Rectal smooth muscle tissue (tissue), 1 donor: Measurements from ENCODE around the gene TMED3.

Source experiments
- H3K27ac ChIP-seq: one replicate; pipeline ENCODE4 v1.7.0; 2013; ENCODE audit warnings: low read depth, low read length, inconsistent platforms
- H3K27me3 ChIP-seq: one replicate; pipeline ENCODE4 v1.7.0; 2013; ENCODE audit warnings: low read length; ENCODE audit not compliant: control insufficient read depth, insufficient read depth
- H3K36me3 ChIP-seq: one replicate; pipeline ENCODE4 v1.7.0; 2013; ENCODE audit warnings: low read length; ENCODE audit not compliant: control insufficient read depth, insufficient read depth
- H3K4me1 ChIP-seq: one replicate; pipeline ENCODE4 v1.7.0; 2013; ENCODE audit warnings: low read length; ENCODE audit not compliant: control insufficient read depth, insufficient read depth
- H3K4me3 ChIP-seq: one replicate; pipeline ENCODE4 v1.7.0; 2013; ENCODE audit warnings: low read length
- H3K9ac ChIP-seq: one replicate; pipeline ENCODE4 v1.7.0; 2013; ENCODE audit warnings: low read length

TMED3 gene

GRCh38 chr15:79329171-79329611 lies 18.3 kb downstream of the TMED3 start:
- Histone ChIP-seq H3K4me1 (no peaks in the 10 kb centered on the region), H3K9ac (no peak overlapping the region), H3K4me3 (no peak overlapping the region), H3K36me3 (no peaks in the 10 kb centered on the region), H3K27ac (no peak overlapping the region), H3K27me3 (no peaks in the 10 kb centered on the region)

- Histone ChIP-seq H3K36me3 (no peaks in the 10 kb centered on the region), H3K4me1 (no peaks in the 10 kb centered on the region), H3K9ac (no peak overlapping the region), H3K27ac (no peak overlapping the region), H3K27me3 (no peaks in the 10 kb centered on the region), H3K4me3 (no peak overlapping the region)
These were observed 22.1 kb downstream of the TMED3 start for GRCh38 chr15:79332824-79333510.

GRCh38 chr15:79337591-79337990 lies 26.7 kb downstream of the TMED3 start:
- Histone ChIP-seq H3K36me3 (no peaks in the 10 kb centered on the region), H3K9ac (no peak overlapping the region), H3K4me1 (no peaks in the 10 kb centered on the region), H3K27me3 (no peaks in the 10 kb centered on the region), H3K27ac (no peak overlapping the region), H3K4me3 (no peak overlapping the region)

GRCh38 chr15:79339588-79340314 lies 28.8 kb downstream of the TMED3 start:
- no peak overlapping the region for H3K4me3 ChIP-seq
- no peaks in the 10 kb centered on the region for H3K4me1 ChIP-seq
- no peak overlapping the region for H3K27ac ChIP-seq
- H3K27me3 ChIP-seq = no peaks in the 10 kb centered on the region
- no peaks in the 10 kb centered on the region for H3K36me3 ChIP-seq
- no peak overlapping the region for H3K9ac ChIP-seq

GRCh38 chr15:79340315-79340602 lies 29.3 kb downstream of the TMED3 start:
- Histone ChIP-seq H3K9ac (no peak overlapping the region), H3K27ac (no peak overlapping the region), H3K27me3 (no peaks in the 10 kb centered on the region), H3K36me3 (no peaks in the 10 kb centered on the region), H3K4me3 (no peak overlapping the region), H3K4me1 (no peaks in the 10 kb centered on the region)

GRCh38 chr15:79341396-79341795 lies 30.5 kb downstream of the TMED3 start:
- Histone ChIP-seq H3K9ac (no peak overlapping the region), H3K4me3 (no peak overlapping the region), H3K27ac (no peak overlapping the region), H3K36me3 (no peaks in the 10 kb centered on the region), H3K4me1 (no peaks in the 10 kb centered on the region), H3K27me3 (no peaks in the 10 kb centered on the region)

- no peaks in the 10 kb centered on the region for H3K36me3 ChIP-seq
- no peak overlapping the region for H3K27ac ChIP-seq
- H3K4me3 ChIP-seq = no peak overlapping the region
- no peak overlapping the region for H3K9ac ChIP-seq
- H3K27me3 ChIP-seq = no peaks in the 10 kb centered on the region
- no peaks in the 10 kb centered on the region for H3K4me1 ChIP-seq
These were observed 38.6 kb downstream of the TMED3 start for GRCh38 chr15:79349525-79349924.

GRCh38 chr15:79352206-79352605 lies 41.3 kb downstream of the TMED3 start:
- Histone ChIP-seq H3K9ac (no peak overlapping the region), H3K4me3 (no peak overlapping the region), H3K27me3 (no peaks in the 10 kb centered on the region), H3K4me1 (no peaks in the 10 kb centered on the region), H3K36me3 (no peaks in the 10 kb centered on the region), H3K27ac (no peak overlapping the region)

- Histone ChIP-seq H3K9ac (no peak overlapping the region), H3K27me3 (no peaks in the 10 kb centered on the region), H3K4me1 (no peaks in the 10 kb centered on the region), H3K4me3 (no peak overlapping the region), H3K36me3 (no peaks in the 10 kb centered on the region), H3K27ac (no peak overlapping the region)
These were observed 46.7 kb downstream of the TMED3 start for GRCh38 chr15:79357566-79357965.

GRCh38 chr15:79358069-79358468 lies 47.2 kb downstream of the TMED3 start:
- no peak overlapping the region for H3K4me3 ChIP-seq
- no peaks in the 10 kb centered on the region for H3K27me3 ChIP-seq
- H3K36me3 ChIP-seq = no peaks in the 10 kb centered on the region
- H3K9ac ChIP-seq = no peak overlapping the region
- H3K27ac ChIP-seq = no peak overlapping the region
- no peaks in the 10 kb centered on the region for H3K4me1 ChIP-seq

- no peak overlapping the region for H3K4me3 ChIP-seq
- H3K4me1 ChIP-seq = no peaks in the 10 kb centered on the region
- H3K27ac ChIP-seq = no peak overlapping the region
- H3K27me3 ChIP-seq = no peaks in the 10 kb centered on the region
- H3K36me3 ChIP-seq = no peaks in the 10 kb centered on the region
- no peak overlapping the region for H3K9ac ChIP-seq
These were observed 53.8 kb downstream of the TMED3 start for GRCh38 chr15:79364571-79365240.

GRCh38 chr15:79365765-79366164 lies 54.9 kb downstream of the TMED3 start:
- no peak overlapping the region for H3K27ac ChIP-seq
- H3K9ac ChIP-seq = no peak overlapping the region
- no peaks in the 10 kb centered on the region for H3K4me1 ChIP-seq
- H3K4me3 ChIP-seq = no peak overlapping the region
- no peaks in the 10 kb centered on the region for H3K36me3 ChIP-seq
- H3K27me3 ChIP-seq = no peaks in the 10 kb centered on the region
